Neutrophil (primary cell): ENCODE results near the gene CHRNA4.

Experiments used
- H3K27ac ChIP-seq: fragments of 200-600 bp; sonication (generic); 2 replicates; pipeline ENCODE4 v1.5.1; 2016; ENCODE audit warnings: mild to moderate bottlenecking, moderate library complexity
- H3K27me3 ChIP-seq: fragments of 200-600 bp; sonication (generic); 2 replicates; pipeline ENCODE4 v1.6.0; 2016; ENCODE audit warnings: mild to moderate bottlenecking
- H3K36me3 ChIP-seq: fragments of 200-600 bp; sonication (generic); 2 replicates; pipeline ENCODE4 v1.5.1; 2017
- H3K4me1 ChIP-seq, 2 experiments: fragments of 200-600 bp in 1 of 2; sonication (generic) in 1 of 2; 1 replicate in 1 of 2; 2 replicates in 1 of 2; pipeline versions ENCODE4 v1.5.1 to v1.6.1; 2013 to 2016; ENCODE audit warnings: low read depth in 1 of 2, low read length in 1 of 2, mild to moderate bottlenecking in 1 of 2, moderate library complexity in 1 of 2; ENCODE audit not compliant: control insufficient read depth in 1 of 2, insufficient read depth in 1 of 2
- H3K4me3 ChIP-seq, 2 experiments: fragments of 200-600 bp in 1 of 2; sonication (generic) in 1 of 2; 1 replicate in 1 of 2; 2 replicates in 1 of 2; pipeline ENCODE4 v1.5.1; 2013 to 2016; ENCODE audit warnings: low read depth in 1 of 2, low read length in 1 of 2, mild to moderate bottlenecking in 1 of 2, moderate library complexity in 1 of 2
- H3K9me3 ChIP-seq: fragments of 200-600 bp; sonication (generic); 2 replicates; pipeline ENCODE4 v1.5.1; 2016
- TF ChIP-seq, protein P1 (sequence below): fragments of 200-600 bp; sonication (generic); IDR thresholded peaks from 2 replicates; pipeline ENCODE4 v1.5.1; 2016; ENCODE audit warnings: antibody characterized with exemption

The CHRNA4 gene

DNA sequence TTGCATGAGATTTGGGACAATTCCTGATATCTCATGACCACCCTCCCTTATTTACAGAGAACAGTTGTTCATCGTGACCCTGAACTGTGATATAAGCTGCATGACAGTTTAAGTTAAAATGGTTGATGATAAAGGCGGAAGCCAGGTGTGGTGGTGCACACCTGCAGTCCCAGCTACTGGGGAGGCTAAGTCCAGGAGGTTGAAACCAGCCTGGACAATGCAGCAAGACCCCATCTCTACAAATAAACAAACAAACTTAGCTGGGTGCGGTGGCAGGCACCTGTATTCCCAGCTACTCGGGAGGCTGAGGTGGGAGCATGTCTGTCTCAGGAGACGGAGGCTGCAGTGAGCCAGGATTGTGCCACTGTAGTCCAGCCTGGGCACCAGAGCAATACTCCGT is 44.1 kb downstream of the CHRNA4 start:
- peaks cover 3% of the 10 kb centered on the region for H3K27me3 ChIP-seq
- H3K4me1 ChIP-seq: no peaks in the 10 kb centered on the region
- H3K36me3 ChIP-seq: no peaks in the 10 kb centered on the region
- no peak overlapping the region for H3K4me3 ChIP-seq
- no peak overlapping the region for H3K27ac ChIP-seq
- TF ChIP-seq, protein P1, sequence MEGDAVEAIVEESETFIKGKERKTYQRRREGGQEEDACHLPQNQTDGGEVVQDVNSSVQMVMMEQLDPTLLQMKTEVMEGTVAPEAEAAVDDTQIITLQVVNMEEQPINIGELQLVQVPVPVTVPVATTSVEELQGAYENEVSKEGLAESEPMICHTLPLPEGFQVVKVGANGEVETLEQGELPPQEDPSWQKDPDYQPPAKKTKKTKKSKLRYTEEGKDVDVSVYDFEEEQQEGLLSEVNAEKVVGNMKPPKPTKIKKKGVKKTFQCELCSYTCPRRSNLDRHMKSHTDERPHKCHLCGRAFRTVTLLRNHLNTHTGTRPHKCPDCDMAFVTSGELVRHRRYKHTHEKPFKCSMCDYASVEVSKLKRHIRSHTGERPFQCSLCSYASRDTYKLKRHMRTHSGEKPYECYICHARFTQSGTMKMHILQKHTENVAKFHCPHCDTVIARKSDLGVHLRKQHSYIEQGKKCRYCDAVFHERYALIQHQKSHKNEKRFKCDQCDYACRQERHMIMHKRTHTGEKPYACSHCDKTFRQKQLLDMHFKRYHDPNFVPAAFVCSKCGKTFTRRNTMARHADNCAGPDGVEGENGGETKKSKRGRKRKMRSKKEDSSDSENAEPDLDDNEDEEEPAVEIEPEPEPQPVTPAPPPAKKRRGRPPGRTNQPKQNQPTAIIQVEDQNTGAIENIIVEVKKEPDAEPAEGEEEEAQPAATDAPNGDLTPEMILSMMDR: no peak
- no peaks in the 10 kb centered on the region for H3K9me3 ChIP-seq

DNA sequence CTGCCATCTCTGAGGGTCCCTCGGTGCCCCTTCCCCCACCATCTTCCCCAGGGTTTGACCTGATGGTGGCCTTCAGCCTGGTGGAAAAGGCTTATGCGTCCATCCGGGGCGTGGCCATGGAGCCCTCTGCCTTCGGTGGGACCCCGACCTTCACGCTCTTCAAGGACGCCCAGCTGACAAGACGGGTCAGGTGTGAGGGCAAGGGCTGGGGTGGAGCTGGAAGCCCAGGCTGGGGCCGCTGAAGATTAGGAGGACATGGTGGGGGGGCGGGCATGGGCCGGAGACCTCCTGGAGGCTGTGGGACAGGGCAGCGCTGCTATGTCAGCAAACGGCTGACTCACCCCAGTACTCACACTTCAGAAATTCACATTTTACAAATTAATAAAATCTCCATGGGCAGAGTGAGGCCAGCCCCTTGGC is 44.6 kb downstream of the CHRNA4 start:
- Histone ChIP-seq H3K4me3 (no peak overlapping the region), H3K4me1 (no peaks in the 10 kb centered on the region), H3K9me3 (no peaks in the 10 kb centered on the region), H3K36me3 (no peaks in the 10 kb centered on the region), H3K27ac (no peak overlapping the region), H3K27me3 (no peaks in the 10 kb centered on the region)
- TF ChIP-seq, protein P1: no peak

DNA sequence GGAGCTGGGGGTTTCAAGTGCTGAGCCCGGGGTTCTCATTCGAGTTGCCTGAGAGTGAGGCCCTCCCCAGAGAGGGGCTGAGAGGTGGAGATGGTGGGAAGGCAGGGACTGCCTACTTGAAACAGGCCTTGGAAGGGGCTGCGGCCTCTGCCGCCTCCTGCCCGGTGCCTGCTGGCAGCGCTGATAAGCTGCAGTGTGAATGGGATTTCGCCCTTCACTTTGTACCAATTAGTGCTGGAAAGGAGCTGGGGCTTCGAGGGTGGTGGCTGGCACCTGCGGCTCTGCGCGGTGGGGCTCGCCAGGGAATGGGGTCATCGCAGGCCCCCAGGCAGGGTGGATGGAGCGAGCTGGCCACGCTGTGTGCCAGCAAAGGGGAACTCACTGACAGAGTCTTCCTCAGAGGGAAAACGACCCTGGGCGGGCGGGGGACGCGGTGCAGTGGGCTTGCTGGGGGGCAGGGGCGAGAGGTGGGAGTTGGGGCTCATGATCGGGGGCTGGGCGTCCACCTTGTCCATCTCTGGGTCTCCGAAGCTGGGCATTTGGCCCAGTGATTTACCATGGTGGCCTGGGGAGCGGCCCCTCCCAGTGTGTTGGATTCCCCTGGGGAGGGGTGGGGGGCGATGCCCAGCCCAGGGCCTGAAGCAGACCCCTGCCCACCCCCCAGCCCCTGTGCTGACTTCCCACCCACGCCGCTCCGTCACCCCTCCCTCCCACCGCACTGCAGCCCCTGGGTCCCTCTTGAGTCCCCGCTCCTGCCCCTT is 45.2 kb downstream of the CHRNA4 start:
- Histone ChIP-seq H3K4me3 (no peak overlapping the region), H3K27ac (no peak overlapping the region), H3K36me3 (no peaks in the 10 kb centered on the region), H3K27me3 (no peaks in the 10 kb centered on the region), H3K9me3 (no peaks in the 10 kb centered on the region), H3K4me1 (no peaks in the 10 kb centered on the region)
- TF ChIP-seq, protein P1: no peak

DNA sequence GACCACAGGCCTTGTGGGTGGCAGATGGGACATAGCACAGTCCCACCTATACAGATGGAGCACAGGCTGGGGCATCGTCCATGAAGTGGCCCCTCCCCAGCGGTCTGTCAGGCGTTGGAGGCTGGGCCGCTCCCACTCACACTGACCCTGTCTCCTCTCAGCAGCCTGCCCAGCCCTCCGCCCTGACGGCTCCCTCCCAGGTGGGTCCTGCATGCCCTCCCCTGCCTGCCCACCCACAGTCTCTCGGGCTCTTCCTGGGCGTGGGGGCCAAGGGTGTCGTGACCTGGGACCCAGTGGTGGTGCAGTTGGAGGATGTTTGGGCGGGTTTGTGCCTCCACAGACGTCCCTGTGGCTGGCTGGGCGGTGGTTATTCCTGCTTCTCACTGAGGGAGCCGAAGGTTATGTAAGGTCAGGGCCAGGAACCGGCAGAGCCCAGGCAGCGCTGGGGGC is 45.9 kb downstream of the CHRNA4 start:
- Histone ChIP-seq H3K4me1 (no peaks in the 10 kb centered on the region), H3K4me3 (no peak overlapping the region), H3K27ac (no peak overlapping the region), H3K36me3 (no peaks in the 10 kb centered on the region), H3K27me3 (no peaks in the 10 kb centered on the region), H3K9me3 (no peaks in the 10 kb centered on the region)
- TF ChIP-seq, protein P1: no peak

DNA sequence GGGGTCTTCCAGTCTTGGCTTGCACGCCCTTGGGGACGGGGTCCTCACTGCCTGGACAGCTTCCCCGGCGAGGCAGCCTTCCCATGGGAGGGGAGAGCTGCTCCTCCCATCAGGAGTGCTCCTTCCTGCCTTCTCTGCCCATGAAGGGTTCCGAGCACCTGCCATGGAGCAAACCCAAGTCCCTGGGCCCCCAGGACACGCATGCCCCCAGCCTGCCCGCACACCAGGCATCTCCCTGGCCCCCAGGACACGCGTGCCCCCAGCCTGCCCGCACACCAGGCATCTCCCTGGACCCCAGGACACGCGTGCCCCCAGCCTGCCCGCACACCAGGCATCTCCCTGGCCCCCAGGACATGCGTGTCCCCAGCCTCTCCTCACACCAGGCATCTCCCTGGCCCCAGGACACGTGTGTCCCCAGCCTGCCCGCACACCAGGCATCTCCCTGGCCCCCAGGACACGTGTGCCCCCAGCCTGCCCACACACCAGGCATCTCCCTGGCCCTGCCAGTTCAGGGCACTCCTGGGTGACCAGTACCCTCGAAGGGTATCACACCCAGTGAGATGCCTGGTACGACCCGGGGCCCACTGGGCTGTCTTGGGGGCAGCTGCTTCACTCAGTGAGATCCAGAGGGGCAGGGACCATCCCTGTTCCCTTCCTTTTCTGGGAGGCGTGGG is 46.4 kb downstream of the CHRNA4 start:
- H3K9me3 ChIP-seq: no peaks in the 10 kb centered on the region
- no peak overlapping the region for H3K4me3 ChIP-seq
- no peaks in the 10 kb centered on the region for H3K36me3 ChIP-seq
- TF ChIP-seq, protein P1: no peak
- no peaks in the 10 kb centered on the region for H3K4me1 ChIP-seq
- no peak overlapping the region for H3K27ac ChIP-seq
- no peaks in the 10 kb centered on the region for H3K27me3 ChIP-seq
